Esophagus mucosa (tissue), 1 donor: ENCODE data around the gene BAHCC1. TPM values are rescaled to one million over a fixed set of nuclear protein-coding genes. Genes with fewer than 3 reads are reported as not detected.
"Not testable (repeated sequence)": the region's sequence is repeated elsewhere in the genome, so short reads cannot be mapped to it uniquely, and the experiment has no call there.

ENCODE experiments used
- ATAC-seq: fragments of 200-7000 bp; cut with Tn5 transposase; one replicate; pipeline ENCODE4 v1.9.1; 2020
- total RNA-seq: library from RNA; stranded (reverse); gene quantifications from one replicate; pipeline ENCODE4 v1.2.4, GENCODE V29; 2023
- donor health status: DM: yes; HTN: yes; CAD: no.

BAHCC1 gene
- total RNA-seq: 4.2 TPM

DNA sequence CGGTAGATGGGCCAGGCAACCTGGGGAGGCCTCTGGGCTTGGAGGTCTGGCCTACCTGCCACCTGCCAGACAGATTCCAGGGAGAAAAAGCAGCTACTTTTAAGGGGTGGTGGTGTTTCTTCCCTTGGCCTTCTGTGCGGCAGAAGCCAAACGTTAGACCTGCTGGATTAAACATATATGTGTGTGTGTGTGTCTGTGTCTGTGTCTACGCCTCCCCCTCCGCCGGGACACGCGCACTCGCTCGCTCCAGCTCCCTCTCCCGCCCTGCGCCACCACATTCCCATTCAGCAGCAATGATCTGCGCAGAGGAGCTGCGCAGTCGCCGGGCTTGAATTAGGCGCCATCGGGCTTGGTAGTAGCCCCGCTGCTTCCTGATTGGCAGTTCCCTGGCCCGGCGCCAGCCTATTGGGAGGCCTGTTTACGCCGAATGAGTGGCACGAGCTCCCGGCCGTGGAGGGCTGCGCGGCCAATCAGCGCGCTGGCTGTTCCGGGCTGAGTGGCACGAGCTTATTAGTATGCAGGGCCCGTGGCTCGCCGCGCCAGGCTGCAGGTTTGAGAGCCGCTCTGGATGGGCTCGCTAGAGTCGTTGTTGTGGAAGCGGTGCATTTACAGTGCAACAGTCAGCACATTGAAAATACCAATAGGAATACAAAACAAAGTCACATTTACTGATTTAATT lies at the start of gene BAHCC1:
Gene BAHCC1 (plus strand): TSS at position 537 of the 679 bp plus-strand sequence. CDS start 4,283 bp downstream, outside the sequence.
- peak; percentile 77 for ATAC-seq

DNA sequence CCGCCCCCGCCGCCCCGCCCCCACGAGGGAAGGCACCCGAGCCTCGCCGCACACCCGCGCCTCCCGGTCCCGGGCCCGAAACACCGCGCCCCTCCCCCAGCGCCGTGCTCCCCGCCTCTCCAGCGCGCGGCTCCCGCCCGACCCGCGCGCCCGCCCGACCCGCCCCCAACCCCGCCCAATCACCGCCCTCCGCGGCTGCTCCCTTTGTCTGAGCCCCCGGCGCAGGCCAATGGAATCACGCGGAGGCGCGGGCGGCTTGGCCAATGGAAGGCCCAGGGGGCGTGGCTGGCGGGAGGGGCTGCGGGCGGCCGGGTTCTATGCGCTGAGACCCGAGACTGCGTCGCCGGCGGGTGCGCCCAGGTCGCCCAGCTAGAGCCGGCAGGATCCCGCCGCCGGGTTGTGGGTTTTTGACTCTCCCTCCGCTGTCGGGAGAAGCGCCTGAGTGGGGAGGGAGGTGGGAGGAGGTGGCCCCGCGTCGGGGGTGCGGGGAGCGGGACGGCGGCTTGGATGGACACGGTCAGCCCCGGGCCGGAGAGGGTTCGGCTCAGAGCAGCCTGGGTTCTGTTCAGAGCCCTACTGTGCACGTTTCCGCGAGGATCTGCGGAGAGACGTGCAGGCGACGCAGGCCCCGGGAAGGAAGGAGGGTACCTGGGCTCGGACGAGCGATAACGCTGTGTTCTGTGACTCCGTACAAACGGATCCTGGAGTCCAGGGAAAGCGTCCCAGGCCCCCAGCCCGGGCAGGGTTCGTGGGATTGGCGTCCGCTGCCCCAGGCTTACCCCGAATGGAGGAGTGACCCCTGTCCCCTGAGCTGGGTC lies 49.0 kb upstream of the BAHCC1 start:
- ATAC-seq: peak; percentile 80

GRCh38 chr17:81346908-81347349 lies 48.3 kb upstream of the BAHCC1 start:
- ATAC-seq: no peak

DNA sequence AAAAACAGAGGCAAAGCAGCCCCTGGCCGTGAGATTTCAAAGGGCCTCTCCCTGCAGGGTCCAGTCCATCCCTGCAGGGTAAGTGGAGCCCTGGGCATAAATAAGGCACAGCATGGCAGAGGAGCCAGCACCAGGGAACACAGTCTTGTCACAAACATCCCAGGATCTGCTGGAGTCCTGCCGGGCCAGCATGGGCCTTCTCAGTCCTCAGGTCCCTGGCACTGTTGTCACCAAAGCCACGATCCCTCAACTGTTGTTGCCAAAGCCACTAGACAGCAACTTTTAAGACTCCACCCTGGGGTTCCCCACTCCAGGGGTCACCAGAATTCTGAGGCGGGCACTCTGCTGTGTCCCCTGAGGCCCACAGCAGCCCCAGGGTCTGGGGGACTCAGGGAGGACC lies 47.8 kb upstream of the BAHCC1 start:
- no peak for ATAC-seq

DNA sequence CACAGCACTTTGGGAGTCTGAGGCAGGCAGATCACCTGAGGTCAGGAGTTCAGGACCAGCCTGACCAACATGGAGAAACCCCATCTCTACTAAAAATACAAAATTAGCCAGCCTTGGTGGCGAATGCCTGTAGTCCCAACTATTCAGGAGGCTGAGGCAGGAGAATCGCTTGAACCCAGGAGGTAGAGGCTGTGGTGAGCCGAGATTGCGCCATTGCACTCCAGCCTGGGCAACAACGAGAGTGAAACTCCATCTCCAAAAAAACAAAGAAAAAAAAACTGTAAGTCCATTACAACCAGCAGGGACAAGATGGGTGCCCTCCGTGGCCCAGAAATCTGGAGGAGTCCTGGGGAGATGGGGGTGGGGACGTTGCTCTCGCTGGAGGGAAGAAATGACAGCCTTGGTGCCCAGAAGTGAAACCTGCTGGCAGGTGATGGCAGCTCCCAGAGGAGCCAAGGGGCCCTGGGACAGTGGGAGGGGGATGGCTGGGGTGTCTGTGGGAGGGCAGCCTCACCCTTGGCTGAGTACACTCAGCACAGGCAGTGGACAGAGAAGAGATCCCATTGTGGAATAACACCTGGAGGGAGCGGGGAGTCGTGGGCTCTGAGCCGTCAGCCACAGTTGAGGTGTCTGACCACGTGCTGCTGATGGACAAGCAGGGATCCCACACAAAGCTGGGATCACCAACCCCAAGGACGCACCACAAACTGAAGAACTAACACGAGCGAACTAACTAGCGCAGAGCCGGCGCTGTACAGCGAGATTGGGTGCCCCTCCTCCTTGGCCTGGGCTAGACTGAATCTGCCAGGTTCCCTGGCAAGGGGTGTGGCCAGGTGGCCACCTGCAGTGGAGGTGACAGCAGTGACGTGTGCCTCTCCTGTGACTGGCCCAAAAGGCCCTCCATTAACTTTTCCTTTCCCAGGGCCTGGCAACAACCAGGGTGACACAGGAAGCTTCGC lies 46.9 kb upstream of the BAHCC1 start:
- no peak for ATAC-seq

- ATAC-seq: no peak
Measured at GRCh38 chr17:81349397-81350319, 45.6 kb upstream of the BAHCC1 start.

- ATAC-seq: no peak
Measured at GRCh38 chr17:81350320-81350890, 44.9 kb upstream of the BAHCC1 start.

GRCh38 chr17:81351329-81352052 lies 43.8 kb upstream of the BAHCC1 start:
- not testable (repeated sequence) for ATAC-seq

- not testable (repeated sequence) for ATAC-seq
Measured at GRCh38 chr17:81352056-81352455, 43.2 kb upstream of the BAHCC1 start.

GRCh38 chr17:81354252-81354953 lies 40.9 kb upstream of the BAHCC1 start:
- no peak for ATAC-seq

DNA sequence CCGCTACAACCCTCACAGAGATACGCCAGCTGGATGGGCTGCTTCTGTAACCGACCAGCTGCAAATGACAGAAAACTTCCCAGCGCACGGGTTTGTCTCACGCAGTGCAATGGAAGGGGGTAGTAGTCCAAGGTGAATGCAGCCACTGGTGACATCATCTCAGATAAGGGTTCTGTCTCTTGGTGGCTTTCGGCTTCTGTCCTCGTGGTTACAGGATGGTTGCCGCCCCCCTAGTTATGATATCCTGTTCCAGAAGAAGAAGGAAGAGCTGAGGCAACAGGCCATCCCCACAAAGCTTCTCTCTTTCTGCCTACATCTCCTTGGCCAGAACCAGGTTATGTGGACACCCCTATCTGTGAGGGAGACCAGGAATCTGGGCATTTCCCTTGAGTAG lies 40.3 kb upstream of the BAHCC1 start:
- no peak for ATAC-seq

DNA sequence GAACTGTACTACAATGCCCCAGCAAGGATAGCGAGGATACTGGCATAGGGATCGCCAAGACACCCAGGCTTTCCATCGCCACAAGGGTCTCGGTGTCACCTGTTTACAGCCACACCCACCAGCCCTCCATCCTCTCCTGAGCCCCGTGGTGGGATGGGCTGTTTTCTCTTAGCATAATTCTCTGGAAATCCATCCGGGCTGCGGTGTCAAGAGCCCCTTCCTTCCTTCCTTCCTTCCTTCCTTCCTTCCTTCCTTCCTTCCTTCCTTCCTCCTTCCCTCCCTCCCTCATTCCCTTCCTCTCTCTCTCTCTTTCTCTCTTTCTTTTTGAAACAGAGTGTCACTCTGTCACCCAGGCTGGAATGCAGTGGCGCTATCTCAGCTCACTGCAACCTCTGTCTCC lies 36.0 kb upstream of the BAHCC1 start:
- no peak for ATAC-seq

GRCh38 chr17:81362001-81362400 lies 33.3 kb upstream of the BAHCC1 start:
- ATAC-seq: not testable (repeated sequence)

DNA sequence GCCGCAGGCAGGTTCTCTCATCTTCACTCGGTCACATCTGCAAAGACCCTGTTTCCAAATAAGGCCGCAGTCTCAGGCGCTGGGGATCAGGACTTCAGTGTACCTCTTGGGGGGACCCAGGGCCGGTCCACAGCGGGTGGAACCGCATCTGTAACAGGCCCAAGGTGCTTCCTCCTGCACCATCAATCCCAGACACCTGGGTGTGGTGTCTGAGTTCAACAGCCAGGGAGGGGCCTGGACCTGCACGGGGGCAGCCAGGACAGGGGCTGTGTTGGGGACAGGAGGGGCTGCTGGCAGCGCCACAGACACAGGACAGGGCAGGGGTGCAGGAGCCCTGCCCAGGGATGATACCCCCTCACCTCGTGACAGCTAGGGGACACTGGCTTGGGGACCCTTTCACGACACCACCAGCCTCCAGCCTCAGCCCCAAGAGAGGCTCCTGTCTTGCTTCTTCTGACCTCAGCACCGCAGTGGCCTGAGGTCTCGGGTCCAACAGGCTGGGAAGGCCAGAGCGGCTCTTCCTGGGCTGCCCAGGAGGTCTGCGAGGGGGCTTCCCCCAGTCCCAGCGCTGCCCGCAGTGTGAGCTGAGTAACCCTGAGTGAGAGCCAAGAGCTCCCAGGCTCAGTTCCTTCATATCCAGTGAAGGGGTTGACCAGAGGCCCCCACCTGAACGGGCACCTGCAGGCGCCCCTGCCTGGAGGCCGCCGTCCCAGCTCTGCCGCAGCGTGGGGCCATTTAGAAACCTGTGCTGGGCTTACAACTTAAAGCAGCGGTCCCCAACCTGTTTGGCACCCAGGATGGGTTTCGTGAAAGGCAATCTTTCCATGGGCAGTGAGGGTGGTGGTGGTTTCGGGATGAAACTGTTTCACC lies 30.7 kb upstream of the BAHCC1 start:
- ATAC-seq: peak; percentile 25

DNA sequence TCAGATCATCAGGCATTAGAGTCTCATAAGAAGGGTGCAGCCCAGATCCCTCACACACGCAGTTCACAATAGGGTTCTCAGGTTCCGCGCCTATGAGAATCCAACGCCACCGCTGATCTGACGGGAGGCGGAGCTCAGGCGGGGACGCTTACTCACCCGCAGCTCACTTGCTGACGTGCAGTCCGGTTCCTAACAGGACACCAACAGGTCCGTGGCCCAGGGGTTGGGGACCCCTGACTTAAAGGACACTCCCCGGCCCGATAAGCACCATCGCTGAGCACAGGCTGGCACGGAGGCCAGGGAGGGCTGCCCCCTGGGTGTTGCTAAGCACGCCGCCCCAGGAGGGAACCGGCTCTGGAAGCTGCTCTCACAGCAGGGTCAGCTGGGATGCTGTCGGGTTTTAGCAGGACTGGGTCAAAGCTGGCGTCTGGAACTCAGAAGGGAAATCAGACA lies 30.1 kb upstream of the BAHCC1 start:
- ATAC-seq: peak; percentile 83

GRCh38 chr17:81365601-81366585 lies 29.4 kb upstream of the BAHCC1 start:
- ATAC-seq: peak; percentile 83

DNA sequence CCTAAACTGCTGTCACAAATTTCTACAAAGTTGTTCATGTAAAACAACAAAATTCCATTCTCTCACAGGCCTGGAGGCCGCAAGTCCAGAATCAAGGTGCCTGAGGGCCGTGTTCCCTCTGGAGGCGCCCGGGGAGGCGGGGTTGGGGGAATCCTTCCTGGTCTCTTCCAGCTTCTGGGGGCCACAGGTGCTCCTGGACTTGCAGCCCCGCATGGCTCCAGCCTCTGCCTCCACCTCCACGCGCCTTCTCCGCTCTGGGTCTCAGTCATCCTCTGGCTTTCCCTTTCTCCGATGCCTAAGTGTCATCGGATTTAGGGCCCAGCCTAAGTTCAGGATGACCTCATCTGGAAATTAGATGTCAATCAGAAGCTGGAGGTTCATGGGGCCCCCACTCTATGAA lies 28.6 kb upstream of the BAHCC1 start:
- ATAC-seq: no peak
